Liver (tissue), 9 donors: ENCODE results near the gene EP400. TPM values are rescaled to one million over a fixed set of nuclear protein-coding genes. Genes with fewer than 3 reads are reported as not detected.

Experiments used
- DNase-seq: peaks from one replicate; pipeline ENCODE4 v3.0.0-alpha.2; 2017; ENCODE audit warnings: low spot score
- H3K27ac ChIP-seq, 2 donors: one replicate each; pipeline ENCODE4 v1.7.0; 2013; ENCODE audit warnings: inconsistent platforms in 2 of 2, low read length in 2 of 2, control low read depth in 1 of 2, low read depth in 1 of 2, mild to moderate bottlenecking in 1 of 2
- H3K27me3 ChIP-seq, 4 donors: one replicate each; pipeline versions ENCODE4 v1.6.1 to v1.7.0; 2013; ENCODE audit warnings: low read length in 3 of 4, inconsistent platforms in 1 of 4, mild to moderate bottlenecking in 1 of 4, moderate library complexity in 1 of 4; ENCODE audit not compliant: control insufficient read depth in 4 of 4, insufficient read depth in 4 of 4
- H3K36me3 ChIP-seq, 4 donors: one replicate each; pipeline versions ENCODE4 v1.6.1 to v1.7.0; 2013; ENCODE audit warnings: low read length in 3 of 4, mild to moderate bottlenecking in 3 of 4, low read depth in 1 of 4, moderate library complexity in 1 of 4; ENCODE audit not compliant: control insufficient read depth in 4 of 4, insufficient read depth in 3 of 4
- H3K4me1 ChIP-seq, 4 donors: one replicate each; pipeline versions ENCODE4 v1.6.1 to v1.7.0; 2013; ENCODE audit warnings: low read length in 3 of 4, mild to moderate bottlenecking in 3 of 4, moderate library complexity in 1 of 4; ENCODE audit not compliant: control insufficient read depth in 4 of 4, insufficient read depth in 4 of 4
- H3K4me3 ChIP-seq, 3 donors: one replicate each; pipeline versions ENCODE4 v1.6.1 to v1.7.0; 2013; ENCODE audit warnings: low read length in 3 of 3, control low read depth in 1 of 3, low read depth in 1 of 3, mild to moderate bottlenecking in 1 of 3
- H3K9ac ChIP-seq, 2 donors: one replicate each; pipeline ENCODE4 v1.7.0; 2013; ENCODE audit warnings: low read length in 2 of 2, mild to moderate bottlenecking in 2 of 2, moderate library complexity in 2 of 2, control low read depth in 1 of 2, low read depth in 1 of 2
- H3K9me3 ChIP-seq, 4 donors: one replicate each; pipeline versions ENCODE4 v1.6.1 to v1.7.0; 2013; ENCODE audit warnings: low read length in 3 of 4; ENCODE audit not compliant: control insufficient read depth in 4 of 4
- ATF3 ChIP-seq: IDR thresholded peaks from 2 replicates; pipeline ENCODE4 v1.6.1; 2016; ENCODE audit warnings: antibody characterized with exemption
- EGR1 ChIP-seq, 2 donors: IDR thresholded peaks; 2 replicates each; pipeline ENCODE4 v1.6.1; 2016 to 2018; ENCODE audit warnings: antibody characterized with exemption in 2 of 2, low read depth in 2 of 2
- FOXA1 ChIP-seq: IDR thresholded peaks from 2 replicates; pipeline ENCODE4 v1.6.1; 2016; ENCODE audit warnings: antibody characterized with exemption
- FOXA2 ChIP-seq: IDR thresholded peaks from 2 replicates; pipeline ENCODE4 v1.6.1; 2016; ENCODE audit warnings: antibody characterized with exemption
- GABPA ChIP-seq, 2 donors: IDR thresholded peaks in 1 of 2; conservative IDR thresholded peaks in 1 of 2; 2 replicates each; pipeline ENCODE4 v1.6.1; 2016; ENCODE audit warnings: antibody characterized with exemption in 2 of 2, mild to moderate bottlenecking in 1 of 2, moderate library complexity in 1 of 2
- HNF4A ChIP-seq, 2 donors: conservative IDR thresholded peaks; 2 replicates each; pipeline ENCODE4 v1.6.1; 2016; ENCODE audit warnings: antibody characterized with exemption in 2 of 2, mild to moderate bottlenecking in 2 of 2
- HNF4G ChIP-seq: IDR thresholded peaks from 2 replicates; pipeline ENCODE4 v1.6.1; 2016; ENCODE audit warnings: antibody characterized with exemption
- JUND ChIP-seq, 2 donors: IDR thresholded peaks; 2 replicates each; pipeline ENCODE4 v1.6.1; 2016; ENCODE audit warnings: antibody characterized with exemption in 2 of 2
- NR2F2 ChIP-seq: IDR thresholded peaks from 2 replicates; pipeline ENCODE4 v1.6.1; 2016; ENCODE audit warnings: antibody characterized with exemption
- RAD21 ChIP-seq, 2 donors: IDR thresholded peaks; 2 replicates each; pipeline ENCODE4 v1.6.1; 2016; ENCODE audit warnings: antibody characterized with exemption in 2 of 2, mild to moderate bottlenecking in 2 of 2
- REST ChIP-seq: IDR thresholded peaks from 2 replicates; pipeline ENCODE4 v1.6.1; 2016; ENCODE audit warnings: antibody characterized with exemption, mild to moderate bottlenecking
- RXRA ChIP-seq, 2 donors: IDR thresholded peaks; 2 replicates each; pipeline ENCODE4 v1.6.1; 2017 to 2018; ENCODE audit warnings: antibody characterized with exemption in 2 of 2, mild to moderate bottlenecking in 1 of 2
- SP1 ChIP-seq: IDR thresholded peaks from 2 replicates; pipeline ENCODE4 v1.6.1; 2018; ENCODE audit warnings: antibody characterized with exemption, mild to moderate bottlenecking
- TAF1 ChIP-seq: conservative IDR thresholded peaks from 2 replicates; pipeline ENCODE4 v1.6.1; 2016; ENCODE audit warnings: antibody characterized with exemption, mild to moderate bottlenecking
- YY1 ChIP-seq: IDR thresholded peaks from 2 replicates; pipeline ENCODE4 v1.6.1; 2016; ENCODE audit warnings: antibody characterized with exemption, mild to moderate bottlenecking
- ZBTB33 ChIP-seq: IDR thresholded peaks from 2 replicates; pipeline ENCODE4 v1.6.1; 2016; ENCODE audit warnings: antibody characterized with exemption
- WGBS: extraction: QIAGEN DNeasy Blood & Tissue Kit; methylation state at CpG from one replicate; pipeline ENCODE4 v1.1.7; 2013; 5-methylcytosine and 5-hydroxymethylcytosine counted together
- polyA plus RNA-seq, 2 donors: library from polyadenylated mRNA; stranded (reverse) in 1 of 2; unstranded in 1 of 2; fragments of 200-250 nt in 1 of 2; fragments of >200 nt in 1 of 2; fragmentation: Nextera tagmentation in 1 of 2; extraction: Ambion mirVana in 1 of 2; gene quantifications; one replicate each; pipeline versions ENCODE4 v1.2.1 to v1.2.3, GENCODE V29; 2013 to 2015
- total RNA-seq, 2 donors: library from RNA; depleted of rRNA; stranded (reverse); fragments of >200 nt; gene quantifications; one replicate each; pipeline ENCODE4 v1.2.3, GENCODE V29; 2014
- donor health status: healthy.
- donor health status: healthy.
- donor health status: healthy.
- donor health status: healthy.
- donor health status: healthy.

The EP400 gene
- total and polyA plus RNA-seq, 4 donors = 4.7 to 12.4 (median 7.1) TPM

- peaks cover 27 to 83% (median 64%) of the 10 kb centered on the region in 4 donors for H3K36me3 ChIP-seq
- H3K4me1 ChIP-seq = no peaks in the 10 kb centered on the region
- 97% methylated on average over 18 of the region's 18 CpGs for WGBS
- no peak overlapping the region for H3K27ac ChIP-seq
- H3K4me3 ChIP-seq = no peak overlapping the region
- no peak for DNase-seq
- no peaks in the 10 kb centered on the region for H3K9me3 ChIP-seq
- no peaks in the 10 kb centered on the region for H3K27me3 ChIP-seq
- H3K9ac ChIP-seq = no peak overlapping the region
- no peak for TF ChIP-seq NR2F2
- TF ChIP-seq RXRA (IDR thresholded peaks at IDR 0.05) = no peak
Observed at GRCh38 chr12:132026796-132027500, 77.2 kb downstream of the EP400 start.

GRCh38 chr12:132027636-132028035 is 77.9 kb downstream of the EP400 start:
- Histone ChIP-seq H3K27me3 (no peaks in the 10 kb centered on the region), H3K4me3 (no peak overlapping the region), H3K9me3 (no peaks in the 10 kb centered on the region), H3K4me1 (no peaks in the 10 kb centered on the region), H3K9ac (no peak overlapping the region), H3K27ac (no peak overlapping the region), H3K36me3 (peaks cover 28 to 87% (median 65%) of the 10 kb centered on the region in 4 donors)
- 76% methylated on average over 6 of the region's 6 CpGs for WGBS
- no peak for DNase-seq
- no peak for TF ChIP-seq ATF3
- TF ChIP-seq RXRA (IDR thresholded peaks at IDR 0.05) = no peak
- TF ChIP-seq FOXA2 = no peak
- TF ChIP-seq HNF4G = no peak
- TF ChIP-seq TAF1 = no peak
- no peak for TF ChIP-seq SP1
- TF ChIP-seq JUND (IDR thresholded peaks at IDR 0.05) = no peak
- TF ChIP-seq FOXA1 = no peak
- no peak for TF ChIP-seq EGR1 (IDR thresholded peaks at IDR 0.05; ENCODE audit: low read depth in 2 of 2)
- no peak for TF ChIP-seq RAD21 (IDR thresholded peaks at IDR 0.05)
- TF ChIP-seq YY1 = no peak
- no peak for TF ChIP-seq ZBTB33
- TF ChIP-seq HNF4A (conservative IDR thresholded peaks at IDR 0.05) = no peak
- TF ChIP-seq GABPA (IDR thresholded peaks at IDR 0.05 in 1 of 2, conservative IDR thresholded peaks at IDR 0.05 in 1 of 2) = no peak

- peaks cover 30 to 88% (median 65%) of the 10 kb centered on the region in 4 donors for H3K36me3 ChIP-seq
- WGBS = 94% methylated on average over 15 of the region's 15 CpGs
- H3K9me3 ChIP-seq = no peaks in the 10 kb centered on the region
- DNase-seq = no peak
- H3K27ac ChIP-seq = no peak overlapping the region
- no peaks in the 10 kb centered on the region for H3K4me1 ChIP-seq
- TF ChIP-seq GABPA (IDR thresholded peaks at IDR 0.05 in 1 of 2, conservative IDR thresholded peaks at IDR 0.05 in 1 of 2) (no peak), YY1 (no peak), REST (no peak), HNF4A (conservative IDR thresholded peaks at IDR 0.05) (no peak)
- H3K4me3 ChIP-seq = no peak overlapping the region
- no peaks in the 10 kb centered on the region for H3K27me3 ChIP-seq
- H3K9ac ChIP-seq = no peak overlapping the region
Observed at GRCh38 chr12:132028111-132028510, 78.4 kb downstream of the EP400 start.
